GM18858 (cell line): ENCODE results near the gene ZNRF2.

Source experiments
- ATAC-seq: cut with Tn5 transposase; IDR thresholded peaks from one replicate; pipeline ENCODE4 v1.9.1; 2021; ENCODE audit not compliant: unreplicated experiment

ZNRF2 gene

GRCh38 chr7:30405179-30405578, 120.8 kb downstream of the ZNRF2 start:
- no peak for ATAC-seq

DNA sequence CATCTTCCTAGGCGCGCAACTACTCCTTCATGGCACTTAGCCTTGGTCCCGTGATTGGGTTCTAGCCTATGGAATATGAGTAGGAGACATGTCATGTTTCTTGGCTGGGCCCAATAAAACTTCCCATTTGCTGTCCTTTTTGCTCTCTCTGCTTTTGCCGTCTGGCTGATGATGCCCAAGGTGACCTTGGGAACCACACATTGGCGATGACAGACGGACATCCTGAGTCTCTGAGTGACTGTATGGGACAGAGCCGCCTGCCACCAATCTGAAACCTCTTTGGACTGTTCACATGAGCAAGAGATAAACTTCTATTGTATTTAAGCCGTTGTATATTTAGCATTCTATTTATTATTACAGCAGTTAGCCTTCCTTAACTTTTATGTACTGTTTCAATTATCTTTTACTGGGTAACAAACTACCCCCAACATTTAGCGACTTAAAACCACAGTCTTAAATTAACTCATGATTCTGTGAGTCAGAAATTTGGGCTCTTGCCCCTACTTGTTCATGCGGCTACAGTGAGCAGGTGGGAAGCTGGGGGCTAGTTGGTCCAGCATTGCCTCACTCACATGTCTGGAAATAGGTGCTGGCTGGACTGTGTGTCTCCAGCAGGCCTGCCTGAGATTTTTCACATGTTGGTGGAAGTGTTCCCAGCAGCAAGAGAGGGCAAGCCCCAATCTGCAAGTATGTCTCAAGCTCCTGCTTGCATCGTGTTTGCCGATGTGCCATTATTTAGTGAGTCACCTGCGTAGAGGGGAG, 122.4 kb downstream of the ZNRF2 start:
- no peak for ATAC-seq

GRCh38 chr7:30411173-30411572, 126.8 kb downstream of the ZNRF2 start:
- ATAC-seq, result no peak

DNA sequence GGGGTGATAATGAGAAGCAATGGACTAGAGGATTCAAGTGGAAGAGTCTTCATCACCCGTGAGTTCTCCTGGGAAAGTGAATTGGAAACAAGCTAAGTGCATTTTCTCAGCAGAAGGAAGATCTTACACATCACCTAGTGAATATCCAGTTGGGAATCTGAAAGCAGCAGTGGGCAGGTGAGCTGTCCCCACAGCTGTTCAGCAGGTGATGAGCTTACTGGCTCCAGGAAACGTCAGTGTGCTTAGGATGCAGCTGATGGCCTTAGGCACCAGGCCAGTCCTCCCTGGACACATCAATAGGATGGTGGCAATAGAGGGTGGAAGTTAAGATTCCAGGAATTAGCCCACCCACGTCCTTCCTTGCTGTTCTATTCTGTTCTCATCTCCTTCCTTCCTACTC, 127.5 kb downstream of the ZNRF2 start:
- no peak for ATAC-seq

DNA sequence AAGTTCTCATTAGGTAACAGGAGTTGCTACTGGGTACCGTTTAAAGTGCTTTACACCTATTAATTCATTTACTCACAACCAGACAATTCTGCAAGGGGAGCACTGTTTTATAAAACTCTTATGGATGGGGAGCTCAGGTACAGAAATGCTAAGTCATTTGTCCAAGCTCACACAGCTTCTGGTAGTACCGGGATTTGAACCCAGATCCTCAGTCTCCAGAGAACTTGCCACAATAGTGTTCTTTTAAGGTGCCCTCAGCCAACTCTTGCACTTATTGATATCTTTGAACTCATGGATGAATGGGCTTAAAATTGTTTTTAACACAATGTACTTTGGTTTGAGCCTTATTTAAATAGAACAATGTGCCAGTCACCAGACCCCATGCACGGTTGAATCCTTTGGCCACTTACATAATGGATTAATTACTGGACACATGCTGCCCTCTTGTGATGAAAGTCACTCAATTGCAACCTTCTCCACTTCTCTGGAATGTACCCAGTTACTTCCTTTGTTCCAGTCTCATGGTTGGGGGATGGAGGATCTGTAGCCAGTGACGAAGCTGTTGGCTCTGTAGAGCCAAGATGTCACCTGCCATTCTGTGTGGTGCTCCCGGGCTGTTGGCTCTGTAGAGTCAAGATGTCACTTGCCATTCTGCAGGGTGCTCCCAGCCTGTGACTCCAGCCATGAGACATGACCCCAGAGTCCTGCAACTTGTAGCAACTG, 128.5 kb downstream of the ZNRF2 start:
- no peak for ATAC-seq

- no peak for ATAC-seq
These were observed 129.5 kb downstream of the ZNRF2 start for GRCh38 chr7:30413864-30414263.
